Measurements from ENCODE around the gene SPRED2. TPM values are rescaled to one million over a fixed set of nuclear protein-coding genes. Genes with fewer than 3 reads are reported as not detected.

The SPRED2 gene
- total RNA-seq, 2 donors from 2014 or later = 36.9 to 47.8 TPM

DNA sequence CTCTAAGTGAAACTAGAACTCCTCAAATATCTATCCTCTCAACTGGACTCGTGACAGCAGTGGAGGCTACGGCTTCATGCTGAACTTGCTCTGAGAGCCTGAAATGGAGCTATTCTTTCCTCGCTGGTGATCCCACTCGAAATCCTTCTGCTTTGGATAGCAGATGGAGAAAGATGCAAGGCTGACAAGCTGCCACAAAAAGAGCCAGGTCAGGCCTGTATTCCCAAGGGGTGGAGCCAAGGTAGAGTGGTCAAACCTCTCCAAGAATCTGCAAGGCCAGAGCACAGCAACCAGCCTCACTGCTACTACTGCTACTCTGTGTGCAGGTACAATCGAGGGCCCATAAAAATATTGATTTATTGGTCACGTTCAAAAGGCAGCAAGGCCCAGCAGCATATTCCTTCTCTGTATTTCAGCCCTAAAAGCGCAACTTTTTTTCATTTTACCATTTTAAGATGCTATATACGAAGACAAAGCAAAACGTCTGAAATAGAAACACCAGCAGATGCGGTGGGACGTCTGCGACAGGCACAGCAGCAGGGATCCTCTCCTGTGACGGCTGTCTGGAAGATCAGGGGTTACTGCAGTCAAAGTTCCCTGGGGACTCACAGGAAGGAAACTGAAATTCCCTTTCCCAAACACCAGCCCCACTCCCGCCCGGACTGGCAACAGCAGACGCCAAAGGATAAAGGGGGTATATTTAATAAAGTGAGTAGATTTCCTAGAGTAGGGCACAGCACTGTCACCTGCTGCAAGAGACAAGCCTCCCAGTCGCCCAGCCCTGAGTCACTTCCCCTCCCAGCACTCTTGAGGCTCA lies 2.4 kb downstream of the SPRED2 start:
- Histone ChIP-seq H3K27me3 (no peaks in the 10 kb centered on the region), H3K27ac (peak overlapping the region; percentile 84), H3K9me3 (no peaks in the 10 kb centered on the region), H3K4me1 (peaks cover 4% of the 10 kb centered on the region), H3K4me3 (peak overlapping the region; percentile 88), H3K36me3 (no peaks in the 10 kb centered on the region), H3K9ac (ENCODE audit: low read depth in 2 of 2, low read length in 2 of 2) (peak overlapping the region; percentile 92 to 95)
- TF ChIP-seq, protein P1, sequence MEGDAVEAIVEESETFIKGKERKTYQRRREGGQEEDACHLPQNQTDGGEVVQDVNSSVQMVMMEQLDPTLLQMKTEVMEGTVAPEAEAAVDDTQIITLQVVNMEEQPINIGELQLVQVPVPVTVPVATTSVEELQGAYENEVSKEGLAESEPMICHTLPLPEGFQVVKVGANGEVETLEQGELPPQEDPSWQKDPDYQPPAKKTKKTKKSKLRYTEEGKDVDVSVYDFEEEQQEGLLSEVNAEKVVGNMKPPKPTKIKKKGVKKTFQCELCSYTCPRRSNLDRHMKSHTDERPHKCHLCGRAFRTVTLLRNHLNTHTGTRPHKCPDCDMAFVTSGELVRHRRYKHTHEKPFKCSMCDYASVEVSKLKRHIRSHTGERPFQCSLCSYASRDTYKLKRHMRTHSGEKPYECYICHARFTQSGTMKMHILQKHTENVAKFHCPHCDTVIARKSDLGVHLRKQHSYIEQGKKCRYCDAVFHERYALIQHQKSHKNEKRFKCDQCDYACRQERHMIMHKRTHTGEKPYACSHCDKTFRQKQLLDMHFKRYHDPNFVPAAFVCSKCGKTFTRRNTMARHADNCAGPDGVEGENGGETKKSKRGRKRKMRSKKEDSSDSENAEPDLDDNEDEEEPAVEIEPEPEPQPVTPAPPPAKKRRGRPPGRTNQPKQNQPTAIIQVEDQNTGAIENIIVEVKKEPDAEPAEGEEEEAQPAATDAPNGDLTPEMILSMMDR (IDR thresholded peaks at IDR 0.05) = no peak
- peak; percentile 65 for DNase-seq
- intact Hi-C loops (cut with DNase I) = loop anchor here (5.0 to 10.0 kb wide), 2 partner anchors 48 to 165 kb away; no protein-coding TSS in a partner anchor

DNA sequence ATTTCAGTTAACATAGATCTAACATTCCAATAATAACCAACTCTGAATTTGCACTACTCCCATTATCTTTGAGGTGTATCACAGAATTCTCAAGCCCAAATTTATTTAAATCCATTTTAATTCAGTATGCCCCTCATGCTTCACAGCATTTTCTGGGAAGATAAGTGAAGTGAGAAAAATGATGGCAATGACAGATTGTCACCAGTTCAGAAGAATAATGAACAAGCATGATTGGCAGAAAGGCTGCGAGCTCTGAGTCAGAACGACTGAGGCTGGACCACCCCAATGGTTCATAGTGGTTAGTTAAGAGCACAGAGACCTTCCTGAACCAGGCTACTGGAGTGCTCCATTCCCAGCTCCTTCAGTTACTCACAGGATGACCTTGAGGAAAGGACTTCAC lies 4.9 kb downstream of the SPRED2 start:
- Histone ChIP-seq H3K4me1 (peaks cover 4% of the 10 kb centered on the region), H3K4me3 (no peak overlapping the region), H3K9me3 (no peaks in the 10 kb centered on the region), H3K9ac (ENCODE audit: low read depth in 2 of 2, low read length in 2 of 2) (no peak overlapping the region), H3K27ac (no peak overlapping the region), H3K27me3 (no peaks in the 10 kb centered on the region), H3K36me3 (no peaks in the 10 kb centered on the region)
- intact Hi-C loops (cut with DNase I) = no loop called here
- TF ChIP-seq, protein P1 (IDR thresholded peaks at IDR 0.05) = no peak
- DNase-seq = no peak

DNA sequence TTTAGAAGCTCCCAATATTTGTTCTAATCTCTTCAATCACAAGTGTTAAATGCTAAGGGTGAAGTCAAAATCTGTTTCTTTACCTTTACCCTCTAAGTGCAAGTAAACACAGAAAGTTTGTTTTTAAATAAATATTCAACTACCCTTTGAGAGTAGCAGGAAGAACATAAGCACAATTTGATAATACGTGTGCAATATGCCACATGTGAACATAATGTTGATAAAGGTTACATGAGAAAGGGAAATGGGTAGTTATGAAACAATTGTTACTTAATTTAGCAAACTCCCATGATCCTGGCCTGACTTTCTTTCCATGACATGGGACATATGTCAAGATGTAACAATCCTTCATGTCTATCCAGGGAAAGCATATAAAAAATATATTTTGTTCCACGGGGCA lies 7.1 kb downstream of the SPRED2 start:
- no peak overlapping the region for H3K9ac ChIP-seq (ENCODE audit: low read depth in 2 of 2, low read length in 2 of 2)
- H3K9me3 ChIP-seq = no peaks in the 10 kb centered on the region
- no peak for DNase-seq
- H3K27me3 ChIP-seq = no peaks in the 10 kb centered on the region
- intact Hi-C loops (cut with DNase I) = no loop called here
- H3K4me3 ChIP-seq = no peak overlapping the region
- H3K36me3 ChIP-seq = no peaks in the 10 kb centered on the region
- H3K4me1 ChIP-seq = peaks cover 4% of the 10 kb centered on the region
- H3K27ac ChIP-seq = no peak overlapping the region
- TF ChIP-seq, protein P1 (IDR thresholded peaks at IDR 0.05) = no peak

DNA sequence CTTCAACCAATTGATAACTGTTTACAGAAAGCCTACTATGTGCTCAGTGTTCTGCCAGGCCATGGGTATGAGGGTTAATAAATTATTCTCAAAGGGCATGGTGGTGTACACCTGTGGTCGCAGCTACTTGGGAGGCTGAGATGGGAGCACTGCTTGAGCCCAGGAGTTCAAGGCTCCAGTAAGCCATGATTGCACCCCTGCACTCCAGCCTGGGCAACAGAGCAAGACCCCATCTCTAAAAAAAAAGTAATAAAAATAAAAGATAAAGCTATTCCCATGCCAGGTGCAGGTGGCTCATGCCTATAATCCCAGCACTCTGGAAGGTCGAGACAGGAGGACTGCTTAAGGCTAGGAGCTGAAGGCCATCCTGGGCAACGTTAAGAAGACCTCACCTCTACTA lies 8.0 kb downstream of the SPRED2 start:
- H3K4me1 ChIP-seq = peaks cover under 1% of the 10 kb centered on the region
- no peak for DNase-seq
- H3K4me3 ChIP-seq = no peak overlapping the region
- TF ChIP-seq, protein P1 (IDR thresholded peaks at IDR 0.05) = no peak
- no peaks in the 10 kb centered on the region for H3K36me3 ChIP-seq
- H3K27me3 ChIP-seq = no peaks in the 10 kb centered on the region
- no peaks in the 10 kb centered on the region for H3K9me3 ChIP-seq
- intact Hi-C loops (cut with DNase I) = no loop called here
- H3K27ac ChIP-seq = no peak overlapping the region
- no peak overlapping the region for H3K9ac ChIP-seq (ENCODE audit: low read depth in 2 of 2, low read length in 2 of 2)

DNA sequence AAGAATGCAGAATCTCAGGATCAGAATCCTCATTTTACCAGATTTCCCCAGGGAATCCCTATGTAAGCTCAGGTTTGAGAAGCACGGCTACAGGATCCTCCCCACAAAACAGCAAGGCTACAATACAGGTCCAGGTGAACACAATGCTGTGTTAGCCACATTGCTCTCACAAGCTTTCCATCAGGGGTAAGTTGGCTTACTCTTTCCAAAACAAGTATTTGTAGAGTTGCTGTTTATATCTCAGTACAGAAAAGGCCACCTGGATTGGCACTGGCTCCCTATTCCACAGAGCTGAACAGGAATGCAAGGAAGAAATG lies 11.0 kb downstream of the SPRED2 start:
- H3K27ac ChIP-seq = no peak overlapping the region
- no peak overlapping the region for H3K4me3 ChIP-seq
- H3K4me1 ChIP-seq = peaks cover 9% of the 10 kb centered on the region
- H3K9ac ChIP-seq (ENCODE audit: low read depth in 2 of 2, low read length in 2 of 2) = peak overlapping the region in 1 of 2 donors; percentile 3
- TF ChIP-seq, protein P1 (IDR thresholded peaks at IDR 0.05) = no peak
- no peaks in the 10 kb centered on the region for H3K27me3 ChIP-seq
- H3K9me3 ChIP-seq = no peaks in the 10 kb centered on the region
- H3K36me3 ChIP-seq = no peaks in the 10 kb centered on the region
- DNase-seq = no peak
- intact Hi-C loops (cut with DNase I) = no loop called here

All from colonic mucosa (tissue), 4 donors.